ENCODE data around the gene SLCO2B1.

SLCO2B1 gene

GRCh38 chr11:75203641-75204011 lies 52.7 kb downstream of the SLCO2B1 start:
- no peak overlapping the region for H3K9ac ChIP-seq
- TF ChIP-seq CTCF (conservative IDR thresholded peaks at IDR 0.05; ENCODE audit: low read depth, low read length) = no peak
- no peak overlapping the region for H2AFZ ChIP-seq (ENCODE audit: low read depth)
- H3K36me3 ChIP-seq (ENCODE audit: insufficient read depth) = no peaks in the 10 kb centered on the region
- no peak overlapping the region for H3K4me3 ChIP-seq (IDR thresholded peaks at IDR 0.05; ENCODE audit: insufficient read depth, low read depth, low read length)
- no peaks in the 10 kb centered on the region for H4K20me1 ChIP-seq (ENCODE audit: insufficient read depth)
- no peaks in the 10 kb centered on the region for H3K79me2 ChIP-seq (ENCODE audit: insufficient read depth, low read depth)
- no peaks in the 10 kb centered on the region for H3K4me1 ChIP-seq (ENCODE audit: low read depth, poor library complexity, severe bottlenecking)
- no peak overlapping the region for H3K4me2 ChIP-seq
- no peak overlapping the region for H3K27ac ChIP-seq
- H3K27me3 ChIP-seq (ENCODE audit: insufficient read depth, low read depth) = no peaks in the 10 kb centered on the region

DNA sequence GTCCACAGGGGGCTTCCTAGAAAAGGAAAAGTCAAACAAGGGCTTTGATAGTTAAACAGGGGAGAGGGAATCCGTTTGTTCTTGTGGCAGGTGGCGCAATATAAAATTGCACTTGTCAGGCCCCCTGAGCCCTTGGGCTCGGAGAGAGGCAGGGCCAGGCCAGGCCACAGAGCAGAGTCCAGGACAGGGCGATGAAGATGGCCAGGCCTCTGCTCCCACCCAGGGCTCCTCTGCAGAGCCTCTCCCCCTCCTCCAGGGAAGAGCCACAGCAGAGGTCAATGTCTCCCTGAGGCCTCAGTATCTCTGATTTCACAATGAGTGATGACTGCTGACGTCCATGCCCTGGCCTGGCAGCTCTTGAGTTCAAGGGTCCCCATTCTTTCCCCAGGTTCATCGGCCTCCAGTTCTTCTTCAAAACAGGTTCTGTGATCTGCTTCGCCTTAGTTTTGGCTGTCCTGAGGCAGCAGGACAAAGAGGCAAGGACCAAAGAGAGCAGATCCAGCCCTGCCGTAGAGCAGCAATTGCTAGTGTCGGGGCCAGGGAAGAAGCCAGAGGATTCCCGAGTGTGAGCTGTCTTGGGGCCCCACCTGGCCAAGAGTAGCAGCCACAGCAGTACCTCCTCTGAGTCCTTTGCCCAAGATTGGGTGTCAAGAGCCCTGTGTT lies 53.2 kb downstream of the SLCO2B1 start:
- H4K20me1 ChIP-seq (ENCODE audit: insufficient read depth) = no peaks in the 10 kb centered on the region
- no peak overlapping the region for H2AFZ ChIP-seq (ENCODE audit: low read depth)
- no peaks in the 10 kb centered on the region for H3K36me3 ChIP-seq (ENCODE audit: insufficient read depth)
- no peaks in the 10 kb centered on the region for H3K4me1 ChIP-seq (ENCODE audit: low read depth, poor library complexity, severe bottlenecking)
- H3K4me3 ChIP-seq (IDR thresholded peaks at IDR 0.05; ENCODE audit: insufficient read depth, low read depth, low read length) = no peak overlapping the region
- no peak overlapping the region for H3K27ac ChIP-seq
- no peak overlapping the region for H3K9ac ChIP-seq
- H3K4me2 ChIP-seq = no peak overlapping the region
- TF ChIP-seq CTCF (conservative IDR thresholded peaks at IDR 0.05; ENCODE audit: low read depth, low read length) = no peak
- no peaks in the 10 kb centered on the region for H3K79me2 ChIP-seq (ENCODE audit: insufficient read depth, low read depth)
- H3K27me3 ChIP-seq (ENCODE audit: insufficient read depth, low read depth) = no peaks in the 10 kb centered on the region

GRCh38 chr11:75204685-75205563 lies 54.0 kb downstream of the SLCO2B1 start:
- Histone ChIP-seq H3K27ac (no peak overlapping the region), H3K36me3 (ENCODE audit: insufficient read depth) (no peaks in the 10 kb centered on the region), H4K20me1 (ENCODE audit: insufficient read depth) (no peaks in the 10 kb centered on the region), H2AFZ (ENCODE audit: low read depth) (no peak overlapping the region), H3K79me2 (ENCODE audit: insufficient read depth, low read depth) (no peaks in the 10 kb centered on the region), H3K9ac (no peak overlapping the region), H3K4me3 (IDR thresholded peaks at IDR 0.05; ENCODE audit: insufficient read depth, low read depth, low read length) (no peak overlapping the region), H3K27me3 (ENCODE audit: insufficient read depth, low read depth) (no peaks in the 10 kb centered on the region), H3K4me2 (no peak overlapping the region), H3K4me1 (ENCODE audit: low read depth, poor library complexity, severe bottlenecking) (no peaks in the 10 kb centered on the region)
- peak; percentile 84 for TF ChIP-seq CTCF (conservative IDR thresholded peaks at IDR 0.05; ENCODE audit: low read depth, low read length)

DNA sequence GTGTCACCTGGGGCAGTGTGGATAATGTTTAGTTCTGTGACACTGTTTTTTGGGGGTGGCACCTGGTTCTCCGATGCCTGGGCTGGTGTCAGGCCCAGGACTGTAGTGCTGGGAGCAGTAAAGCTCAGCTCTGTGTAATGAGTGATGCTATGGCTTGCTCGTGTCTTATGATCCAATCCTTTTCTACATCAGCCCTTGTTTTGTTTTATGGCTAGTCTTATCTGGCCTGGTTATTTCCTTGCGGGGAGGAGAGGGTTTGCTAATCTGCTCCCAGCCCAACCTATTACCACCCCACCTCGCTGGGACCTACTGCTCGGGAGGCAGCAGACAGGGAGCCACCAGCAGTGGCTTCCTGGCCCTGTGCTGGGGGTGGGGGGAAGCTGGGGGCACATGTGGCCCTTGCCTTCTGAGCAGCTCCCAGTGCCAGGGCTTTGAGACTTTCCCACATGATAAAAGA lies 54.7 kb downstream of the SLCO2B1 start:
- Histone ChIP-seq H3K4me1 (ENCODE audit: low read depth, poor library complexity, severe bottlenecking) (no peaks in the 10 kb centered on the region), H4K20me1 (ENCODE audit: insufficient read depth) (no peaks in the 10 kb centered on the region), H3K27me3 (ENCODE audit: insufficient read depth, low read depth) (no peaks in the 10 kb centered on the region), H3K79me2 (ENCODE audit: insufficient read depth, low read depth) (no peaks in the 10 kb centered on the region), H3K36me3 (ENCODE audit: insufficient read depth) (no peaks in the 10 kb centered on the region), H3K4me3 (IDR thresholded peaks at IDR 0.05; ENCODE audit: insufficient read depth, low read depth, low read length) (no peak overlapping the region), H3K4me2 (no peak overlapping the region), H3K27ac (no peak overlapping the region), H2AFZ (ENCODE audit: low read depth) (no peak overlapping the region), H3K9ac (no peak overlapping the region)
- no peak for TF ChIP-seq CTCF (conservative IDR thresholded peaks at IDR 0.05; ENCODE audit: low read depth, low read length)
